Esophagus (tissue), 2 donors: Measurements from ENCODE around the gene CDC20. TPM values are rescaled to one million over a fixed set of nuclear protein-coding genes. Genes with fewer than 3 reads are reported as not detected.

ENCODE experiments used
- H3K27ac ChIP-seq, 2 donors: one replicate each; pipeline ENCODE4 v1.5.1; 2013; ENCODE audit warnings: low read depth in 2 of 2, mild to moderate bottlenecking in 2 of 2, inconsistent platforms in 1 of 2, low read length in 1 of 2, moderate library complexity in 1 of 2
- H3K27me3 ChIP-seq, 2 donors: one replicate each; pipeline ENCODE4 v1.6.1; 2013; ENCODE audit warnings: low read length in 2 of 2, control low read depth in 1 of 2, mild to moderate bottlenecking in 1 of 2; ENCODE audit not compliant: insufficient read depth in 2 of 2, control insufficient read depth in 1 of 2
- H3K36me3 ChIP-seq, 2 donors: one replicate each; pipeline ENCODE4 v1.6.1; 2013; ENCODE audit warnings: low read length in 1 of 2; ENCODE audit not compliant: control insufficient read depth in 2 of 2, insufficient read depth in 2 of 2
- H3K4me1 ChIP-seq, 2 donors: one replicate each; pipeline ENCODE4 v1.6.1; 2013; ENCODE audit warnings: low read length in 1 of 2; ENCODE audit not compliant: control insufficient read depth in 2 of 2, insufficient read depth in 2 of 2
- H3K4me3 ChIP-seq, 2 donors: one replicate each; pipeline ENCODE4 v1.5.1; 2013; ENCODE audit warnings: low read length in 2 of 2, mild to moderate bottlenecking in 2 of 2, low read depth in 1 of 2, moderate library complexity in 1 of 2
- H3K9me3 ChIP-seq, 2 donors: one replicate each; pipeline ENCODE4 v1.6.1; 2013; ENCODE audit warnings: mild to moderate bottlenecking in 2 of 2, low read depth in 1 of 2, low read length in 1 of 2, moderate library complexity in 1 of 2; ENCODE audit not compliant: control insufficient read depth in 2 of 2, insufficient read depth in 1 of 2
- WGBS, 2 donors: extraction: QIAGEN DNeasy Blood & Tissue Kit; methylation state at CpG; one replicate each; pipeline ENCODE4 v1.1.7; 2013; 5-methylcytosine and 5-hydroxymethylcytosine counted together
- polyA plus RNA-seq, 2 donors: library from polyadenylated mRNA; stranded (reverse); fragments of 200-250 nt; gene quantifications; one replicate each; pipeline ENCODE4 v1.2.3, GENCODE V29; 2013
- donor health status: healthy with polysubstance abuse.
- donor health status: Bipolar disorder and iron deficiency.

CDC20 gene
- polyA plus RNA-seq, 2 donors, result 33.1 to 42.8 TPM

DNA sequence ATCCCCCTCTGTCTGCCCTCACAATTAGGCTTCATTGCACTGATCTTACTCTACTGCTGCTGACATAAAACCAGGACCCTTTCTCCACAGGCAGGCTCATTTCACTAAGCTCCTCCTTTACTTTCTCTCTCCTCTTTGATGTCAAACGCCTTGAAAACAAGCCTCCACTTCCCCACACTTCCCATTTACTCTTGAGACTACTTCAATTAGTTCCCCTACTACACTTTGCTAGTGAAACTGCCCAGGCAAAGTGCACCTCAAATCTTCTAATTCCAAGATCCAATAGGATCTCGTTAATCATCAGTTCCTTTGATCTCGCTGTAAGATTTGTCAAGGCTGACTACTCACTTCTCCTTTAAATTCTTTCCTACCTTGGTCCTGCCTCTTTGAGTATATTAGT lies 5.9 kb upstream of the CDC20 start:
- WGBS, 2 donors, result 64 to 69% methylated on average over 3 of the region's 3 CpGs
- Histone ChIP-seq H3K4me1 (peaks cover 0 to 5% of the 10 kb centered on the region in 2 donors), H3K27ac (no peak overlapping the region), H3K9me3 (no peaks in the 10 kb centered on the region), H3K27me3 (no peaks in the 10 kb centered on the region), H3K36me3 (no peaks in the 10 kb centered on the region), H3K4me3 (no peak overlapping the region)

DNA sequence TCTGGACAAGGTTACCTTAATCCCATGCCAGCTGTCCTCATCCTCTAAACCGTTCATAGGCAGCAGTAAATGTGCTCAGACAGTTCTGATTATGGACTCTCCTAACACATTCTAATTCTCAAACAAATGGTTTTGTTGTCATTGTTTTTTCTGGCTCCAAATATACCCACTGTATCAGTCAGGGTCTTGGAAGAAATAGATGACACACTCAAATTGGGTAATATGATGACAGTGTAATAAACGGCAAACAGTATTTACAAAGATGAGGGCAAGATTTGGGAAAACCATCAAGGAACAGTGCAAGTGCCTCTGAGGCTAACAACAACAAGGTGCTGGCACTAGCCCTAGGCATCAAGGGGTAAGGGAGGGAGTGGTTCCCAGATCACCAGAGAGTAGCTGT lies 4.3 kb upstream of the CDC20 start:
- H3K36me3 ChIP-seq, result no peaks in the 10 kb centered on the region
- no peak overlapping the region for H3K4me3 ChIP-seq
- 86 to 87% methylated on average over 2 of the region's 2 CpGs for WGBS, 2 donors
- peaks cover 0 to 6% of the 10 kb centered on the region in 2 donors for H3K4me1 ChIP-seq
- no peaks in the 10 kb centered on the region for H3K9me3 ChIP-seq
- H3K27ac ChIP-seq, result no peak overlapping the region
- no peaks in the 10 kb centered on the region for H3K27me3 ChIP-seq

DNA sequence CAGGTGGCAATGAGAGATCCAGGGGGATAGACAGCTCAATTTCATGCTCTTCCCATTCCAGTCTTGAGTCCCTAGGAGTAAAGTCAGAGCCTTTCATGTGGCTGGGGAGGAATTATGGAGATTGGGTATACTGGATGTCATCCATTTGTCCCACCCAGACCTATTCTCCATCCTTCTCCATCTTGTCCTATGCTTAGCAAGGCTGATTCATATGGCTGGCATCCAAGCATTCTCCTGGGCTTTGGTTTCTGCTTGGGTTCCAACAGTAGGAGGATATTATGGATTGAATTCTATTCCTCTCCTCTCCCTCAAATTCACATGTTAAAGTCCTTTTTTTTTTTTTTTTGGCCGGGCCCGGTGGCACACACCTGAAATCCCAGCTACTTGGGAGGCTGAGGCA lies 3.8 kb upstream of the CDC20 start:
- Histone ChIP-seq H3K36me3 (no peaks in the 10 kb centered on the region), H3K27me3 (no peaks in the 10 kb centered on the region), H3K4me1 (peaks cover 0 to 4% of the 10 kb centered on the region in 2 donors), H3K27ac (no peak overlapping the region), H3K9me3 (no peaks in the 10 kb centered on the region), H3K4me3 (no peak overlapping the region)
- 94% methylated on average over 2 of the region's 2 CpGs for WGBS, 2 donors

DNA sequence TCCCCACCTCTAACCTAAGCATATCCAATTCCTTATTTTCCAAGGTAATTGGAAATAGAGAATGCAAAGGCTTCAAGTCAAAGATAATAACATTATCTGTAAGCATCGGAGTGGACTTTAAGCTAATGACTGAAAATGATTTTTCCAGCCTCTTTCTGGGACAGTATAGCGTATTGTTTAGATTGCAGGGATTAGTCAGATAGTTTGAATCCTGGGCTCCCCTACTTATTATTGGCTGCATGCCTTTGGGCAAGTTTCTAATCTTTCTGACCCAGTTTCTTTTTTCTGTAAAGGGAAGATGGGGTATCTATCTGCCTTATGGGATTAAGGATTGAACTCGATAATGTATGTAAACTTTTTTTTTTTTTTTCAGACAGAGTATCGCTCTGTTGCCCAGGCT lies 1.5 kb upstream of the CDC20 start:
- Histone ChIP-seq H3K4me3 (no peak overlapping the region), H3K27ac (no peak overlapping the region), H3K4me1 (peaks cover 0 to 9% of the 10 kb centered on the region in 2 donors), H3K36me3 (peaks cover 0 to 8% of the 10 kb centered on the region in 2 donors), H3K9me3 (no peaks in the 10 kb centered on the region), H3K27me3 (no peaks in the 10 kb centered on the region)
- 80 to 86% methylated on average over 4 of the region's 4 CpGs for WGBS, 2 donors

DNA sequence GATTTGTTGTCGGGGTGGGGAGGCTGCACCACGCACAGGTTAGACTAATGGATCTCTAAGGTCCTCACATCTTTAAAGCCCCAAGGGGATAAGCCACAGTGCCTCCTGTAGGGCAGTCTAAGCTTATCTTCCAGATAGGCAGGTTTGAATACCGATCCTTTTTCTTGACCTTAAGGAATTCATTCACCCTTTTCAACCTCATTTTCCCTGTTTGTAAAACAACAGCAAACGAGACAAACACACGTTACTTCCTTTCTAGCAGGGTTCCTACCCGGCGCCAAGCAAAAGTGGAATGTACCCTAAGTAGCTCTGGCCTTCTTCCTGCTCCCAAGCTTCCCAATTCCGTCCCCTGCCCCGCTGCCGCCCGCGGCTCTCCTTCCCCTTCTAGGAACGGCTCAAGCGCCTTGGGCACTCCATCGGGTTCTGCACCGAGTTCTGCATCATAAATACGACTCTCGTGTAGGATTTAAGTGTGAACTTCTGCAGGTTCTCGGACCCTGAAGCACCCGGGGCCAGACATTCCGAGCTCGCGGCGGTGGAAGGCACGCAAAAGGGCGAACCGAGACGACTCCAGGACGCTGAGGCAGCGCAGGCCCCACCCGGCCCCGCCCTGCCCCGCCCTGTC lies 548 bp upstream of the CDC20 start:
- 1% methylated on average over 27 to 33 of the region's 33 CpGs for WGBS, 2 donors
- Histone ChIP-seq H3K27ac (peak overlapping the region; percentile 85 to 97), H3K27me3 (no peaks in the 10 kb centered on the region), H3K9me3 (no peaks in the 10 kb centered on the region), H3K4me3 (peak overlapping the region; percentile 45 to 62), H3K4me1 (peaks cover 2 to 9% of the 10 kb centered on the region in 2 donors), H3K36me3 (peaks cover 5 to 11% of the 10 kb centered on the region in 2 donors)

DNA sequence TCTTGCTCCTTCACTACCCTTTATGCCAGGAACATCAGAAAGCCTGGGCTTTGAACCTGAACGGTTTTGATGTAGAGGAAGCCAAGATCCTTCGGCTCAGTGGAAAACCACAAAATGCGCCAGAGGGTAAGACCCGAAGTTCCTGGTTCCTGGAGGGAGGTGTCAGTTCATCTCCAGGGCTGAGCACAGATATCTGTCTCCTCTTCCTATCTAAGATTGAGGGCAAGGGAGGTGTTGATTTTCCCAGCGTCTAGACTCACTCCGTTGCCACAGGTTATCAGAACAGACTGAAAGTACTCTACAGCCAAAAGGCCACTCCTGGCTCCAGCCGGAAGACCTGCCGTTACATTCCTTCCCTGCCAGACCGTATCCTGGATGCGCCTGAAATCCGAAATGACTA lies 915 bp downstream of the CDC20 start:
- 29 to 38% methylated on average over 11 of the region's 11 CpGs for WGBS, 2 donors
- Histone ChIP-seq H3K27me3 (no peaks in the 10 kb centered on the region), H3K4me1 (peaks cover 2 to 14% of the 10 kb centered on the region in 2 donors), H3K27ac (peak overlapping the region in 1 of 2 donors; percentile 44), H3K9me3 (no peaks in the 10 kb centered on the region), H3K4me3 (peak overlapping the region; percentile 45 to 62), H3K36me3 (peaks cover 16 to 23% of the 10 kb centered on the region in 2 donors)

DNA sequence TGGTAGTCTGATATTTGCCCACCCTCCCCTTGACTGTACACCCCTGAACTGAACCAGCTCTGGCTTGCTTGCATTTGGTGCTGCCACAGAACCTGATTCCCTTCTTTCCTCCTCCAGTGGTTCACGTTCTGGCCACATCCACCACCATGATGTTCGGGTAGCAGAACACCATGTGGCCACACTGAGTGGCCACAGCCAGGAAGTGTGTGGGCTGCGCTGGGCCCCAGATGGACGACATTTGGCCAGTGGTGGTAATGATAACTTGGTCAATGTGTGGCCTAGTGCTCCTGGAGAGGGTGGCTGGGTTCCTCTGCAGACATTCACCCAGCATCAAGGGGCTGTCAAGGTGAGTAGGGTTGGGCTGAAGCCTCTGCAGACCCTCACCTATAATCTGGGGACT lies 1.8 kb downstream of the CDC20 start:
- Histone ChIP-seq H3K27ac (no peak overlapping the region), H3K4me3 (no peak overlapping the region), H3K4me1 (peaks cover 2 to 16% of the 10 kb centered on the region in 2 donors), H3K27me3 (no peaks in the 10 kb centered on the region), H3K9me3 (no peaks in the 10 kb centered on the region), H3K36me3 (peaks cover 23 to 31% of the 10 kb centered on the region in 2 donors)
- 67 to 71% methylated on average over 4 of the region's 4 CpGs for whole genome bisulfite sequencing, 2 donors

DNA sequence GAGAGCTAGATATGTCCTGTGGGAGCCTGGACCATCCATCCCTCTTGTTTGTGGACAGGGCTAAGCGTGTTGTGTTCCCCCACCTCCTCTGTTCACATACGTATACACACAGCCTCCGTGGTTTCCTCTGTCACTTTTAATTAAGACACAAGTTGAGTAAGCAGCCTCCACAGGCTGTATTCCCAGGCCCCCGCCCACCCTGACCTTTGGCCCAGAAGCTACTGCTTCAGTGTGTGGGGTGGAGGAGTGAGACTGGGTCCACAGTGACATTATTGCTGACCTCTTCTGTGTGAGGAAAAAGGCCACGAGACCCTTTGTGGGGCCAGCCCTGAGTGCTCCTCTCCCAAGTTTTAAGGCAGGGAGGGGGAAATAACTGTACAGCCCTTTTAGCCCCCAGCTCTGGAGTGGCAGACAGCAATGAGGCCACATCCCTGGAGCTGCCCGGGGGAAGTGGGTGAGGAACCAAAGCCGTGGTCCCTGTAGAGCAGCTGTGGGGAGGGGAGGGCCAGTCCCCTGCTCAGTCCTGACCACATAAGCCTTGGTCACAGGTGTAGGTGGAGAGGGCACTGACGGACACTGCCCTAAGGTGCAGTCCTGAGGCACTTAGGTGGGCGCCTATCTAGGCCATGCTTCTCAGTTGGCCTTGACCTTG lies 4.6 kb downstream of the CDC20 start:
- no peaks in the 10 kb centered on the region for H3K27me3 ChIP-seq
- peaks cover 23 to 31% of the 10 kb centered on the region in 2 donors for H3K36me3 ChIP-seq
- H3K9me3 ChIP-seq, result no peaks in the 10 kb centered on the region
- H3K4me3 ChIP-seq, result no peak overlapping the region
- H3K27ac ChIP-seq, result no peak overlapping the region
- H3K4me1 ChIP-seq, result peaks cover 8 to 26% of the 10 kb centered on the region in 2 donors
- 72 to 73% methylated on average over 9 of the region's 9 CpGs for WGBS, 2 donors

DNA sequence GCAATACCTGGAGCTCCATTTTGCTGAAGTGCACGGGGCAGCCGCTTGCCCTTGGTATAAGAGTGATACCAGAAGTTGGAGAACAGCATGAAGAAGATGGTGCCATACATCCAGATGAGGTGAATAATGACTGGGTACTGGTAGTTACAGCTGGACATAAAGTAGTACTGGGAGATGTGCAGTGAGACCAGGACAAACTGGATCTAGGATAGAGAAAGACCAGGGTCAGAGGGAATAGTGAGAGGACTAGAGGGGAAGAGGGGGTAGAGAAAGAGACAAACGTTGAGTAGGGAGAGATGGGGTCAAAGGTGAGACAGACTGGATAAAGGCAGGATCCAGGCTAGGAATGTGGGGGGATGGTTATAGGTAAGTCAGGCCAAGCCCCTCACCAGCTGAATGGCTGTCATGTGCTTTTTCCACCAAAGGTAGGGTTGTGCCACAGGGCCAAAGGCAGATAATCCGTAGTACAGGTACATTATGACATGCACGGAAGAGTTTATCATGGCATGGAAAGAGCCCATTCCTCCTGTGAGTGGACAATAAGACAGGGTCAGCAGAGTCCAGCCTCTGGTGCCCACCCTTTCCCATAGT lies 5.2 kb downstream of the CDC20 start:
- H3K36me3 ChIP-seq, result peaks cover 23 to 31% of the 10 kb centered on the region in 2 donors
- no peaks in the 10 kb centered on the region for H3K9me3 ChIP-seq
- H3K27me3 ChIP-seq, result no peaks in the 10 kb centered on the region
- H3K4me3 ChIP-seq, result no peak overlapping the region
- H3K4me1 ChIP-seq, result peaks cover 12 to 27% of the 10 kb centered on the region in 2 donors
- 79 to 80% methylated on average over 5 of the region's 5 CpGs for WGBS, 2 donors
- H3K27ac ChIP-seq, result no peak overlapping the region
